HepG2 (cell line): ENCODE measurements around the gene THAP2. TPM values are rescaled to one million over a fixed set of nuclear protein-coding genes. Genes with fewer than 3 reads are reported as not detected.
A peak's percentile ranks its signal among the peaks of the same experiment; 100 is the strongest.

ENCODE experiments used
- CREBL2 ChIP-seq: sonication (generic); formaldehyde crosslinking; IDR thresholded peaks from 2 replicates; pipeline ENCODE4 v1.8.1; 2023; ENCODE audit warnings: missing genetic modification reagents, mild to moderate bottlenecking, borderline replicate concordance
- DDIT3 ChIP-seq: sonication (generic); formaldehyde crosslinking; IDR thresholded peaks from 2 replicates; pipeline ENCODE4 v1.4.0; 2020; ENCODE audit warnings: mild to moderate bottlenecking, missing genetic modification reagents
- HNRNPL ChIP-seq: fragments of 200-400 bp; formaldehyde crosslinking; IDR thresholded peaks from 2 replicates; pipeline ENCODE4 v1.6.1; 2017; ENCODE audit warnings: mild to moderate bottlenecking, low read depth, low read length
- KDM3A ChIP-seq: IDR thresholded peaks from 2 replicates; pipeline ENCODE4 v1.6.1; 2018; ENCODE audit warnings: low read depth, missing compliant biosample characterization
- NFAT5 ChIP-seq: sonication (generic); formaldehyde crosslinking; IDR thresholded peaks from 2 replicates; pipeline ENCODE4 v1.4.0; 2020; ENCODE audit warnings: missing genetic modification reagents
- NFIC ChIP-seq: IDR thresholded peaks from 2 replicates; pipeline ENCODE4 v1.6.1; 2012; ENCODE audit warnings: mild to moderate bottlenecking, low read length, inconsistent platforms
- PHB2 ChIP-seq: fragments of 450-650 bp; IDR thresholded peaks from 2 replicates; pipeline ENCODE4 v1.6.1; 2018; ENCODE audit not compliant: partially characterized antibody
- RARG ChIP-seq: sonication (generic); formaldehyde crosslinking; IDR thresholded peaks from 2 replicates; pipeline ENCODE4 v1.4.0; 2020; ENCODE audit warnings: low read depth, mild to moderate bottlenecking, missing genetic modification reagents
- RXRB ChIP-seq: IDR thresholded peaks from 2 replicates; pipeline ENCODE4 v1.6.1; 2016; ENCODE audit warnings: borderline replicate concordance, missing genetic modification reagents, missing compliant biosample characterization
- SALL1 ChIP-seq: sonication (generic); formaldehyde crosslinking; IDR thresholded peaks from 2 replicates; pipeline ENCODE4 v1.8.0; 2022; ENCODE audit warnings: mild to moderate bottlenecking, missing genetic modification reagents
- STAT6 ChIP-seq: sonication (generic); formaldehyde crosslinking; IDR thresholded peaks from 2 replicates; pipeline ENCODE4 v1.4.0; 2020; ENCODE audit warnings: missing genetic modification reagents, mild to moderate bottlenecking, borderline replicate concordance
- TARDBP ChIP-seq: sonication (generic); formaldehyde crosslinking; IDR thresholded peaks from 2 replicates; pipeline ENCODE4 v1.8.0; 2022; ENCODE audit warnings: mild to moderate bottlenecking, missing genetic modification reagents
- ZMAT3 ChIP-seq: sonication (generic); formaldehyde crosslinking; conservative IDR thresholded peaks from 2 replicates; pipeline ENCODE4 v1.7.0; 2021; ENCODE audit warnings: missing genetic modification reagents
- ZNF101 ChIP-seq: sonication (generic); formaldehyde crosslinking; IDR thresholded peaks from 2 replicates; pipeline ENCODE4 v1.4.0; 2020; ENCODE audit warnings: mild to moderate bottlenecking, low read depth, missing genetic modification reagents, borderline replicate concordance
- ZNF333 ChIP-seq: sonication (generic); formaldehyde crosslinking; IDR thresholded peaks from 2 replicates; pipeline ENCODE4 v1.4.0; 2020; ENCODE audit warnings: mild to moderate bottlenecking, missing genetic modification reagents, borderline replicate concordance
- ZNF354B ChIP-seq: sonication (generic); formaldehyde crosslinking; IDR thresholded peaks from 2 replicates; pipeline ENCODE4 v1.8.0; 2022; ENCODE audit warnings: mild to moderate bottlenecking, missing genetic modification reagents
- ZNF441 ChIP-seq: sonication (generic); formaldehyde crosslinking; IDR thresholded peaks from 2 replicates; pipeline ENCODE4 v1.7.0; 2021; ENCODE audit warnings: missing genetic modification reagents, borderline replicate concordance
- ZNF552 ChIP-seq: sonication (generic); formaldehyde crosslinking; IDR thresholded peaks from 2 replicates; pipeline ENCODE4 v1.9.0; 2022; ENCODE audit warnings: missing genetic modification reagents, mild to moderate bottlenecking, borderline replicate concordance
- ZNF557 ChIP-seq: sonication (generic); formaldehyde crosslinking; IDR thresholded peaks from 2 replicates; pipeline ENCODE4 v1.4.0; 2020; ENCODE audit warnings: missing genetic modification reagents
- ZNF615 ChIP-seq: sonication (generic); formaldehyde crosslinking; IDR thresholded peaks from 2 replicates; pipeline ENCODE4 v1.5.0; 2020; ENCODE audit warnings: mild to moderate bottlenecking, missing genetic modification reagents, borderline replicate concordance
- ZNF788 ChIP-seq: sonication (generic); formaldehyde crosslinking; IDR thresholded peaks from 2 replicates; pipeline ENCODE4 v1.5.0; 2020; ENCODE audit warnings: mild to moderate bottlenecking, missing genetic modification reagents, borderline replicate concordance
- polyA plus RNA-seq, 8 experiments: library from polyadenylated mRNA; depleted of rRNA in 3 of 8; stranded (reverse) in 7 of 8; unstranded in 1 of 8; fragments of >200 nt; fragmentation: Illumina TruSeq in 4 of 8; extraction: Trizol in 4 of 8; gene quantifications; 2 replicates each; pipeline versions ENCODE4 v1.2.1 to v1.2.3, GENCODE V29; 2011 to 2016; ENCODE audit warnings: low read depth in 4 of 8, missing spikeins in 1 of 8, mixed read lengths in 1 of 8; ENCODE audit not compliant: insufficient read depth in 1 of 8
- total RNA-seq, 5 experiments: library from RNA; depleted of rRNA; stranded (reverse); fragments of >200 nt; fragmentation: Illumina TruSeq; extraction: Trizol; gene quantifications; 2 replicates each; pipeline ENCODE4 v1.2.3, GENCODE V29; 2016; ENCODE audit warnings: low read depth in 1 of 5

The THAP2 gene
- total and polyA plus RNA-seq, 2 of the 13 experiments (the other 11 are each of a cell fraction or from before 2014, with no cell fraction given) = 5.2 to 6.2 TPM

- TF ChIP-seq ZNF354B (CRISPR knock-in tag) (no peak), NFAT5 (no peak), ZNF101 (CRISPR knock-in tag) (no peak), RXRB (CRISPR knock-in tag) (peak; percentile 11; the same call in 1 of the 2 replicates), ZNF557 (0 out of 2 replicates have a peak, but pooled peaks have one; percentile 17), ZNF552 (no peak), ZNF441 (CRISPR knock-in tag) (0 out of 2 replicates have a peak, but pooled peaks have one; percentile 2), PHB2 (no peak), ZMAT3 (no peak), DDIT3 (CRISPR knock-in tag) (no peak), RARG (no peak), ZNF788 (CRISPR knock-in tag) (peak; percentile 49; the same call in 1 of the 2 replicates), ZNF333 (CRISPR knock-in tag) (peak; percentile 66; the same call in 1 of the 2 replicates), SALL1 (CRISPR knock-in tag) (no peak; the same call in none of the 2 replicates), KDM3A (CRISPR knock-in tag) (no peak), HNRNPL (no peak), NFIC (no peak), TARDBP (CRISPR knock-in tag) (peak; percentile 59), ZNF615 (no peak), CREBL2 (CRISPR knock-in tag) (no peak; the same call in 1 of the 2 replicates), STAT6 (CRISPR knock-in tag) (0 out of 2 replicates have a peak, but pooled peaks have one; percentile 28)
Measured at GRCh38 chr12:71663561-71664410, at the start of gene THAP2, which contains the start of gene ZFC3H1 (continued).
